Measurements from ENCODE around the gene KLC4. TPM values are rescaled to one million over a fixed set of nuclear protein-coding genes. Genes with fewer than 3 reads are reported as not detected.

KLC4 gene
- total RNA-seq, 1 experiment from 2014 or later, result 17.5 TPM

GRCh38 chr6:43052225-43052841 is 7.1 kb upstream of the KLC4 start:
- BruUV-seq (replicated peaks), result no TSS peak
- ChIA-PET POLR2A (interaction anchor here (0.8 to 5.0 kb wide), 5 partner anchors 10 to 375 kb away, joined by 3 to 53 read pairs (median 6); partner anchors contain the start of genes ABCC10, KLHDC3 and MEA1), CTCF (interaction anchor here (0.6 to 0.7 kb wide), 2 partner anchors 106 to 394 kb away, joined by 4 to 5 read pairs; no protein-coding TSS in a partner anchor)
- Mint-ChIP-seq H3K9me3 (ENCODE audit: unreplicated experiment) (no peaks in the 10 kb centered on the region), H3K36me3 (ENCODE audit: insufficient read depth, unreplicated experiment) (peaks cover 61% of the 10 kb centered on the region), H3K4me1 (ENCODE audit: insufficient read depth, unreplicated experiment) (peaks cover 27% of the 10 kb centered on the region), H3K27me3 (ENCODE audit: insufficient read depth, unreplicated experiment) (no peaks in the 10 kb centered on the region), H3K4me3 (ENCODE audit: unreplicated experiment) (peak overlapping the region; percentile 96), H3K27ac (ENCODE audit: low read depth, unreplicated experiment) (peak overlapping the region; percentile 98)
- intact Hi-C loops (cut with micrococcal nuclease), result loop anchor here (5.0 kb wide), 1 partner anchor 40 kb away; the partner anchor contains the start of genes KLHDC3 and MEA1
- DNase-seq (ENCODE audit: unreplicated experiment), result no peak
- no peak for TF ChIP-seq CTCF (IDR thresholded peaks at IDR 0.05; ENCODE audit: unreplicated experiment)

GRCh38 chr6:43052842-43053544 is 6.4 kb upstream of the KLC4 start:
- BruUV-seq (replicated peaks), result TSS peak; percentile 12
- Mint-ChIP-seq H3K9me3 (ENCODE audit: unreplicated experiment) (no peaks in the 10 kb centered on the region), H3K4me1 (ENCODE audit: insufficient read depth, unreplicated experiment) (peaks cover 30% of the 10 kb centered on the region), H3K36me3 (ENCODE audit: insufficient read depth, unreplicated experiment) (peaks cover 65% of the 10 kb centered on the region), H3K27ac (ENCODE audit: low read depth, unreplicated experiment) (peak overlapping the region; percentile 98), H3K4me3 (ENCODE audit: unreplicated experiment) (peak overlapping the region; percentile 96), H3K27me3 (ENCODE audit: insufficient read depth, unreplicated experiment) (no peaks in the 10 kb centered on the region)
- peak; percentile 6 for DNase-seq (ENCODE audit: unreplicated experiment)
- ChIA-PET POLR2A (interaction anchor here (0.9 to 5.0 kb wide), 16 partner anchors 8 to 163 kb away, joined by 3 to 53 read pairs (median 9); partner anchors contain the start of genes CNPY3, KLHDC3, MEA1 and PEX6), CTCF (interaction anchor here (0.6 to 1.8 kb wide), 3 partner anchors 38 to 281 kb away, joined by 3 to 5 read pairs (median 4); no protein-coding TSS in a partner anchor)
- TF ChIP-seq CTCF (IDR thresholded peaks at IDR 0.05; ENCODE audit: unreplicated experiment), result no peak
- intact Hi-C loops (cut with micrococcal nuclease), result loop anchor here (5.0 kb wide), 1 partner anchor 41 kb away; the partner anchor contains the start of genes KLHDC3 and MEA1

GRCh38 chr6:43053545-43054205 is 5.8 kb upstream of the KLC4 start, which contains the start of gene CUL7:
TSS of gene CUL7 (minus strand) at chr6:43053851. CDS start at chr6:43052788, 1,063 bp downstream.
- Mint-ChIP-seq H3K9me3 (ENCODE audit: unreplicated experiment) (no peaks in the 10 kb centered on the region), H3K4me3 (ENCODE audit: unreplicated experiment) (peak within 1 kb of the TSS; percentile 96), H3K4me1 (ENCODE audit: insufficient read depth, unreplicated experiment) (peaks cover 36% of the 10 kb centered on the region), H3K27me3 (ENCODE audit: insufficient read depth, unreplicated experiment) (no peaks in the 10 kb centered on the region), H3K36me3 (ENCODE audit: insufficient read depth, unreplicated experiment) (peaks cover 59% of the 10 kb centered on the region), H3K27ac (ENCODE audit: low read depth, unreplicated experiment) (peak within 1 kb of the TSS; percentile 98)
- no TSS peak for BruUV-seq (replicated peaks)
- peak; percentile 97 for DNase-seq (ENCODE audit: unreplicated experiment)
- CTCF ChIA-PET, result interaction anchor here (0.6 to 1.8 kb wide), 5 partner anchors 20 to 281 kb away, joined by 3 to 6 read pairs (median 4); no protein-coding TSS in a partner anchor
- intact Hi-C loops (cut with micrococcal nuclease), result loop anchor here (5.0 kb wide), 1 partner anchor 41 kb away; the partner anchor contains the start of genes KLHDC3 and MEA1
- POLR2A ChIA-PET, result interaction anchor here (0.6 to 5.0 kb wide), 20 partner anchors 9 to 426 kb away, joined by 3 to 53 read pairs (median 6); partner anchors contain the start of genes CNPY3, CUL9, KLHDC3 and MEA1
- TF ChIP-seq CTCF (IDR thresholded peaks at IDR 0.05; ENCODE audit: unreplicated experiment), result no peak

All from MCF 10A (cell line).